ENCODE results near the gene CHID1. TPM values are rescaled to one million over a fixed set of nuclear protein-coding genes. Genes with fewer than 3 reads are reported as not detected.

The CHID1 gene
- total RNA-seq, 1 experiment from 2014 or later: 36.8 TPM

DNA sequence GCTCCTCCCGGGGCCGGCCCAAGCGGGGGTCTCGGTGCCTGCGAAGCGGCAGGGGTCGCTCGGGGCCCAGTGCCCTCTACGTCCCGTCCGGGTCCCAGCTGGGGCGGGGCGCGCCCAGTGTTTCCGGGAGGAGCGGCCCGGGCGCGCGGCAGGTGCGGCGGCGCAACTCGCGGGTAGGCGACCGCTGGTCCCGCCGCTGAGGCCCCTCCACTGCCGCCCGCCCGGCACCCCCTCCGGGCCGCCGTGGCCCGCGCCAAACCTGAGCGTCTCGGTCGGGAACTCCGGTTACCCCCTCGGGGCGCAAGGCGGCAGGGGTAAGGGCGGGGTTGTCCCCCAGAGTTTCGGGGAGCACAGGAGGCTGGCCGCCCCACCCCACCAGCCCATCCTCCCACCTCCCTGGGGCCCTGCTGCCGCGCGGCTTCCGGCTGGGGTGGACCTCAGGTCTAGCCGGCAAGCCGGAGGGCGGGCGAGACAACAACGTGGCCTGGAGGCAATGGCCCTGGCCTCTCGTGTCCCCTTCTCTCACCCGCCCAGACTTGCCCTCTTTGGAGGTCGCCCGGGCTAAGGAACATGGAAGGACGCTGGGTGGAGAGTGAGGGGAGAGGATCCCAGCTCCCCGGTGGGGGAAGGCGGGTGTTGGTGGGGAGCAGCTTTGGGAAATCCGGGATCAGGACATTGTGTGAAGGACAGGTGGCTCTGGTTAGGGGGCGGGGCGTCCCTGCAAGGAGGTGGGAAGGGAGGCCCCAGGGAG lies 83.3 kb downstream of the CHID1 start:
- DNase-seq (ENCODE audit: extremely low read depth, low read depth): no peak

DNA sequence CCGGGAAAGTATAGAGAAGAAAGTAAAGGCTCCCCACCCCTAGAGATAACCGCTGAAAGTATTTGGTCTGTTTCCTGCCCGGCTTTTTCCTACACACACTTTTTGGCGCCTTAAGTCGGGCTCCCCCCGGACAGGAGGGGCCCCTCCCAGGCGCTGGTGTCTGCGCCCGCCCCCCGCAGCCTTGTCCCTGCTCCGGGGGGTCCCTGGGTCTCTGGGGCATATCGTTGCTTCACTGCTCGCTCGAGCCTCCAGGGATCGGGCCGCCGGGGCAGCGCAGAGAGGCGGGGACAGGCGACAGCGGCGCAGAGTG lies 83.8 kb downstream of the CHID1 start:
- DNase-seq (ENCODE audit: extremely low read depth, low read depth): no peak

DNA sequence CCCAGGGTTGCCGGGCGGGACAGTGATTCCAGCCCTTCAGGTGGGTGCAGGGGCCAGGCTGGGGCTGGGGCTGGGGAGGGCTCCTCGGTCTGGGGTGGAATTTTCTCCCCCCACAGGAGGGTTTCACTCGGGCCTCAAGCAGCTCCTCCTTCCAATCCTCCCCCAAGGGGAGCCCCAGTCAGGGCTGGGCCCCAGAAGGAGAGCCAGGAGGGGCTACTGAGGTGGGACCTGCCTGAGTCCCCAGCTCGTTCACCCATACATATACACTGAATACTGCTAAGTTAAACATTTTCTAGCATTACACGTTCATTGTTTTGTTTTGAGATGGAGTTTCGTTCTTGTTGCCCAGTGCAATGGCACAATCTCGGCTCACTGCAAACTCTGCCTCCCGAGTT lies 84.4 kb downstream of the CHID1 start:
- DNase-seq (ENCODE audit: extremely low read depth, low read depth): no peak

DNA sequence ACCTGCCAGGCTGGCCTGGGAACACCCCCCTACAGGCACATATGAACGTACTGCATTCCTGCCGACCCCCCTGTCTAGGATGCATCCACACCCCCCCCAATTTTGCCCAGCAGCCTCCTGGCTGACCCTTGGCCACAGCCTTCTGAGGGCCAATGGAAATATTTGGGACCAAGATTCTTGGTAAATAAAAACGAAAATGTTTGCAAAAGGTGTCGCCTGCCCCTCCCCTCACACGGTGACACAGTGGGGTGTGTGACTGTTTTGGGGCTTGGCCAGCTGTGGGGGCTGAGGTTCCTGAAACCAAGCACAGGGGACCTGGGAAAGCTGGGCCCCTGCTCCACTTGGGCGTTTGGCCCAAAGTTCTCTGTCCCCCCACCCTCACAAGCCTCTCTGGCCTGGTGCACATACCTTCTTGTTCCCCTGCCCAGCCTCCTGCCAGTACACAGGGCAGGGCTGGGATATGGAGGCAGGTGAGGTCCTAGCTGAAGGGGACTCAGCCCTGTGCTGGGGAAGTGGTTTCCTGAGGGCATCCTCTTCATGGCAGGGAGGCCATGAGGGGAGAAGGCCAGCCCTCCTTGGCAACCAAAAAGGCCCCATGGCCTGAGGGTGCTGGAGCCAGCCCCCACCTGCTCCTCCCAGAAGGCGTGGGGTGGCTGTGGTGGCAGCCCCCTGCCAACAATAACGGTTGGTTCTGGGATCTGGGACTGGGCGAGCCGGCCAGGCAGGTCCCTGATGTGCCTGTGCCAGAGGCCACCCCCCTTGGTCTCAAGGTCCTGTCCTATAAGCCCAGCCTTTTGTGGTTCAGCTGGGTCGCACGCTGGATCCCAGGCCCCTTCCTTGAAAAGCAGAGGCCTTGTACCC lies 85.0 kb downstream of the CHID1 start:
- no peak for DNase-seq (ENCODE audit: extremely low read depth, low read depth)

DNA sequence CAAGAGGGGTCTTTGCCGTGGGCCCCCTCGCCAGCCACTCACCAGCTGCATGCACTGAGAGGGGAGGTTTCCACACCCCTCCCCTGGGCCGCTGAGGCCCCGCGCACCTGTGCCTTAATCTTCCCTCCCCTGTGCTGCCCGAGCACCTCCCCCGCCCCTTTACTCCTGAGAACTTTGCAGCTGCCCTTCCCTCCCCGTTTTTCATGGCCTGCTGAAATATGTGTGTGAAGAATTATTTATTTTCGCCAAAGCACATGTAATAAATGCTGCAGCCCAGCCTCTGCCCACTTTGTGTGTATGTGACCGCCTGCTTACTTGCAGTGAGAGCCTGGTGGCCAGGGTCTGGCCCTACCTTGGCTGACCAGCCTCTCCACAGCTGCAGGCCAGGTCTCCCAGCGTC lies 85.7 kb downstream of the CHID1 start:
- DNase-seq (ENCODE audit: extremely low read depth, low read depth): no peak

DNA sequence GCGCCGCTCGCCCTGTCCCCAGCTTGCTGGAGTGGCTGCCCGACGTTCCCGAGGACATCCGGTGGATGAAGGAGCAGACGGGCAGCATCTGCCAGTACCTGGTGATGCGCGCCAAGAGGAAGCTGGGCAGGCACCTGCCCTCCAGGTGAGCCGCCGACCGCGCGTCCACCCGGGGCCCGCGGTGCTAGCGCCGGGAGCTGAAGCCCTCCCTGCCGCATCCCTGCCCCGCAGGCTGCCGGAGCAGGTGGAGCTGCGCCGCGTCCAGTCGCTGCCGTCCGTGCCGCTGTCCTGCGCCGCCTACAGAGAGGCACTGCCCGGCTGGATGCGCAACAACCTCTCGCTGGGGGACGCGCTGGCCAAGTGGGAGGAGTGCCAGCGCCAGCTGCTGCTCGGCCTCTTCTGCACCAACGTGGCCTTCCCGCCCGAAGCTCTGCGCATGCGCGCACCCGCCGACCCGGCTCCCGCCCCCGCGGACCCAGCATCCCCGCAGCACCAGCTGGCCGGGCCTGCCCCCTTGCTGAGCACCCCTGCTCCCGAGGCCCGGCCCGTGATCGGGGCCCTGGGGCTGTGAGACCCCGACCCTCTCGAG lies 86.2 kb downstream of the CHID1 start:
- DNase-seq (ENCODE audit: extremely low read depth, low read depth): no peak

DNA sequence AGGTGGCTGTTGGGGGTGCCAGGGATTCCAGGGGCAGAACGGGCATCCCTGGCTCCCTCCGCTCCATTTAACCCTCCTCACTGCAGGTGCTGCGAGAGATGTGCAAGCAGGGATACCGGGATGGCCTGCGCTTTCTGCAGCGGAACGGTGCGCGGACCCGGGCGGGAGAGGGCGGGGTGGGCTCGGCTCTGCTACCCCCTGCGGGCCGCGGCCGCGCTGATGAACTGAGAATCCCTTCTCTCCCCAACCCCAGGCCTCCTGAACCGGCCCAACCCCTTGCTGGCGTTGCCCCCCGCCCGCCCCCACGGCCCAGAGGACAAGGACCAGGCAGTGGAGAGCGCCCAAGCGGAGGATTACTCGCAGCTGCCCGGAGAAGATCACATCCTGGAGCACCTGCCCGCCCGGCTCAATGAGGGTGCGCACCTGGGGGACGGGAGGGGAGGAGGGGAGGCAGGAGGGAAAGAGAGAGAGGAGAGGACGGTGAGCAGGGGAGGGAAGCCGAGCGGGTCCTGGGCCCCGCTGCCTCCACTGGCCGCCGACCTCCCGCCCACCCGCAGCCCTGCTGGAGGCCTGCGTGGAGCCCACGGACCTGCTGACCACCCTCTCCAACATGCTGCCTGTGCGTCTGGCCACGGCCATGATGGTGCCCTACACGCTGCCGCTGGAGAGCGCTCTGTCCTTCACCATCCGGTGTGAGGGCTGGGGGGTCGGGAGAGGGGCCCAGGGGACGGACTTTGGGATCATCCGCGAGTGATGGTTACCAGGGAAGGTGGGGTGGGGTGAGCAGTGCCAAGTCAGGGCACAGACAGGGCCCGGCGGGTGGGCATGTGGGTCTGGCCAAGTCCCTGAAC lies 86.9 kb downstream of the CHID1 start:
- no peak for DNase-seq (ENCODE audit: extremely low read depth, low read depth)

DNA sequence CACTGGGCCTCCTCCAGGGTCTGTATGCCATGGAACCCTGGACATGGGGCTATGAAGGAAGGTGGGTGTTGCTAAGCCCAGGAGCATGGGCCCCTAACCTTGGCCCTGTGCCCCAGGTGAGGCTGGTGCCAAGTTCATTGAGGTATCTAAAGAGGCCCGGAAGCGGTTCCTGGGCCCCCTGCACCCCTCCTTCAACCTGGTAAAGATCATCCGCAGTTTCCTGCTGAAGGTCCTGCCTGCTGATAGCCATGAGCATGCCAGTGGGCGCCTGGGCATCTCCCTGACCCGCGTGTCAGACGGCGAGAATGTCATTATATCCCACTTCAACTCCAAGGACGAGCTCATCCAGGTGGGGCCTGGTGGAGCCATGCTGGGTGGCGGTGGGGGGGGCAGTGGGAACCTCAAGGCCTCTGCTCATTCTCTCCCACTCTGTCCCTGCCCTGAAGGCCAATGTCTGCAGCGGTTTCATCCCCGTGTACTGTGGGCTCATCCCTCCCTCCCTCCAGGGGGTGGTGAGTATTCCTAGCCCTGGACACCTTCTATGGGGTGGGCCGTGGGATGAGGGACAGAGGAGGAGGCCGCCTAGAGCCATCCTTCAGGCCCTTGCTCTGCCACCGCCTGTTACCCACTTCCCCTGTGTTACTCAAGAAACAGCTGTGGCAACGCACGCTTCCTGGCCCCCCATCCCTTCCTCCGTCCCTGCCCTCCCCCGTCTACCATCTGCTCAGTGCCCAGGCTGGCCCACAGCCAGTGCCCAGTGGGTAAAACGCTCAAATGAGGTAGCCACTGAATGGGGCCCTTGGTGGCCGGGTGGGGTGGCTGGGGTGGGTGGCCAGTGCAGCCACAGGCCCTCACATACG lies 88.9 kb downstream of the CHID1 start:
- DNase-seq (ENCODE audit: extremely low read depth, low read depth): no peak

DNA sequence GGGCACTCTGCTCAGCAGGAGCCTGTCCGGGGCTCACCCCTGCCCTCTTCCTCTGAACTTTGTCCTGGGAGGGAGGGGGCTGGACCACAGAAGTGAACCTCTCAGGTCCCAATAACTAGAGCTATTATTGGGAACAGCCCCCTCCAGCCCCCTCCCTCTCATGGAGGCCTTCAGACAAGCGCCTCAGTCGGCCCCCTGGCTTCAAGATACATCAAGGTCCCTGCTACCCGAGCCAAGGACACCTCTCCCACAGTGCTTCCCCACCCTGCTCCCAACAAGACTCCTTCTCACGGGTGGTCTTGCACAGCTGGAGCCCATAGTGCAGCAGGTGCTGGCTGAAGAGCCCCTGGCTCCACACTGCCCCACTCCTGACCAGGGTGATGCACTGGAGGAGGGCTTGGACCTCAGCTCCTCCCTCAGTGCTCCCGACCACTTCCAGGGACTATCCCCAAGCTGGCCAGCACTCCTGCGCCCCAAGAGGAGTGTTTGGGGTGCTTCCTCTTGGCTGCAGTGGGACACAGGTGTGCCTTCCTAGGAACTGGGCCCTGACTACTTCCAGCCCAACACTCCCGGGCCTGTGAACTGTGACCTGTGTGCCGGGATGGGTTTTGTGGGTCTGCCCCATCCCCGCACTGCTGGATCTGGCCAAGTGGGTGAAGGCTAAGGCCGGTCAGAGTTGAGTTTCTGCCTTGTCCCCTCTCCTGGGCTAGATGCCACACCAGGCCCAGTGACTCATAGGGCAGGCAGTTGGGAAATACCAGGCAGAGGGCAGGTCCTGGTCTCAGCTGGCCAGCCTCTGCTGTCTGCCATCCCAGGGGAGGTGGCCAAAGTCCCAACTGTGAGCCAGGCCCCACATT lies 89.7 kb downstream of the CHID1 start:
- peak; percentile 67 for DNase-seq (ENCODE audit: extremely low read depth, low read depth)

DNA sequence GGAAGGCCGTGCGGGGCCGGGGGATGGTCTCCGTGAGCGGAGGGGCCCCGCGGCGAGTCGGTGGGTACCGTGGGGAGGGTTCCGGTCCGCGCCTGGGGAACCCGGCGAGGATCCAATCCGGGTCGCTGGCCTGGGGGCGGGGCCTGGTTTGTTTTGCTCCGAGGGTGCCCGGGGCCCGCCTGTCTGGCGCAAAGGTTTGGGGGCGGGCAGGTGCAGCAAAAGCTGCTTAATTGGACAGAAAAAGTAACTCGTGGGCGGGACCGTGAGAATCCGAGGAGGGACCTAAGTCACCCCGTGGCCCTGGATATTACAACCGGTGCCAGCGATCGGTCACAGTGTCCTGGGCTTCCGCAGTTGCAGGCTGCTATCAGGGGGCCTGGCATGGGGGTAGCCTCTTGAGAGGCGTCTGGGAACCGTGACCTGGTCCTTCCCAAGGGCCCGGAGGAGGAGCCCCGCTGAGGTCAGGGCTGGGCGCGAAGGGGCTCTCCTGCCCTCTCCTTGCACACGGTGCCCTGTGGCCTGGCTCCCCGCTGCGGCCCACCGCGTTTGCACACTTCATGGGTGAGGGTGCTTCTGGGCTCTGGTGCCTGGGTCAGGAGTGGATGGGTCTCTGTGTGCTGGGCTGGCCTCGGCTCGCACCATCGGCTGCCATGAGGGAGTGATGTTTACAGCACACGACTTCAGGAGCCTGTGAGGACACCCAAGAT lies 90.5 kb downstream of the CHID1 start:
- DNase-seq (ENCODE audit: extremely low read depth, low read depth): no peak

DNA sequence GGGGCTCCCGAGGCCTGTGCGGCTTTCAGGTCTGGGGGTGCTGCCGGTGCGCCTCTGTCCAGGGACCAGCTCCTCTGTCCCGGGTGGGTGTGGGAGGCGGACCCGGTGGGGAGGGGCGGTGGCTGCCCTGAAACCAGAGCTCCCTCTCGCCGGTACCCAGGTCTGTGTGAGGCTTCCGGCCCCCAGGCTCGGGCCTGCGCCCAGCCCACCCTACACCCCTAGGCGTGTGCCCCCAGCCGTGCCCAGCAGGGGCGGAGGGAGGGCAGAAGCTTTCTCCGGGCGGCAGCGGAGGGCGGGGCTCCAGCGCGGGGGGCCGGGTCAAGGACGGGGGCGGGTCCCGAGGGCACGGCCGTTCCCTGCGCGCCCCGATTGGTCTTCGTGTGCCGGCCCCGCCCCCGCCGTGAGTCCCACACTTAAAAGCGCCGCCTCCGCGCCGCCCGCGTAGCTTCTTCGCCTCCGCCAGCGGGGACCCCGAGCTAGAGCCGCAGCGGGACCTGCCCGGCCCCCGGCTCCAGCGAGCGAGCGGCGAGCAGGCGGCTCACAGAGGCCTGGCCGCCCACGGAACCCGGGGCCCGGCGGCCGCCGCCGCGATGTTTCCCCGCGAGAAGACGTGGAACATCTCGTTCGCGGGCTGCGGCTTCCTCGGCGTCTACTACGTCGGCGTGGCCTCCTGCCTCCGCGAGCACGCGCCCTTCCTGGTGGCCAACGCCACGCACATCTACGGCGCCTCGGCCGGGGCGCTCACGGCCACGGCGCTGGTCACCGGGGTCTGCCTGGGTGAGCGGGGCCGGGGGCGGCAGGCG lies 91.3 kb downstream of the CHID1 start:
- peak; percentile 76 for DNase-seq (ENCODE audit: extremely low read depth, low read depth)

DNA sequence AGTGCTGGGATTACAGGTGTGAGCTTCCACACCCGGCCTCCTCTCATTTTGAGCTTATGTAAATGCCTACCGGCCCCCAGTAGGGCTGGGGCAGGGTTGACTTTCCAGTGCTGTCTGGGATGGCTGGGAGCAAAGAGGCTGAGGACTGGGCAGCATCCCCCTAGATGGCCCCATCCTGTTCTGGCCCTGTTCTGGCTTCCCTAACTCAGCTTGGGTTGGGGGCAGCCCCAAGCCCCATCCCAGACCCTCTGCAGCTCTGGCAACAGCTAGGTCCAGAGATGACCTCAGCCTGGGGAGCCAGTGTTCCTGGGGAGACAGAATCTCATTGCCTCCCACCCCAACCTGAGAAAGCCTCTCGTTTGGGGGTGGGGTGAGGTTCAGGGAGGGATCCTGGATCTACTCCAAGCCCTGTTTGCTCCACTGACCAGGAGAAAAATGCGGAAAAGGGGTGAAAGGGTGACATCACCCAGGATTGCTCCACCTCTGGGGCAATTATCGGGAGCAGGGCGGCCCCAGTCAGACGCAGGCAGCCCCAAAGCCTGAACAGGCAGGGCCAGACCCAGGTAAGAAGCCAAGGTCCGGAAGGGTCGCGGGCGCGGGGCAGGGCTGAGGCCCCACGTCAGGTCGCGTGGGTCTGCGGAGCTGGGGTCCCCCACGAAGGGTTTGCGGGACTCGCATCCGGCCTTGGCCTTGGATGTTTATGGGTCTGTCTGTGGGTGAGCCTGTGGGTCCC lies 92.0 kb downstream of the CHID1 start, which contains the start of gene PNPLA2:
Gene PNPLA2 (plus strand): TSS at position 519 of the 733 bp plus-strand sequence. CDS start 805 bp downstream, outside the sequence.
- no peak for DNase-seq (ENCODE audit: extremely low read depth, low read depth)

Small RNAs within 50 kb of the gene (small RNA-seq; reads per million reads assigned to genes)
- 0 reads per million in 2 experiments for gene RNU6-1025P

Other genes starting within 250 kb of the CHID1 start
- 30.3 and 32.3 TPM in 2 replicates for gene DEAF1, start 215.6 kb downstream of the CHID1 start, total RNA-seq (2014; rRNA removed; shearing (Covaris generic))
- gene TMEM80, start 215.0 kb downstream of the CHID1 start, total RNA-seq (2014; rRNA removed; shearing (Covaris generic)): 6.9 and 8.9 TPM in 2 replicates
- 12.8 and 13.9 TPM in 2 replicates for gene EPS8L2, start 204.6 kb downstream of the CHID1 start, total RNA-seq (2014; rRNA removed; shearing (Covaris generic))
- 383 and 408 TPM in 2 replicates for gene TALDO1, start 163.3 kb downstream of the CHID1 start, total RNA-seq (2014; rRNA removed; shearing (Covaris generic))
- gene GATD1, start 133.3 kb downstream of the CHID1 start, total RNA-seq (2014; rRNA removed; shearing (Covaris generic)): 21.6 and 23.0 TPM in 2 replicates
- not detected in 2 replicates for gene CEND1, start 120.7 kb downstream of the CHID1 start, total RNA-seq (2014; rRNA removed; shearing (Covaris generic))
- 16.2 and 20.8 TPM in 2 replicates for gene SLC25A22, start 112.5 kb downstream of the CHID1 start, total RNA-seq (2014; rRNA removed; shearing (Covaris generic))
- gene PIDD1, start 105.6 kb downstream of the CHID1 start, total RNA-seq (2014; rRNA removed; shearing (Covaris generic)): 3.1 and 3.6 TPM in 2 replicates
- 1,205 and 1,442 TPM in 2 replicates for gene RPLP2, start 100.8 kb downstream of the CHID1 start, total RNA-seq (2014; rRNA removed; shearing (Covaris generic))
- 15.0 and 15.7 TPM in 2 replicates for gene PNPLA2, start 91.9 kb downstream of the CHID1 start, total RNA-seq (2014; rRNA removed; shearing (Covaris generic))
- 5.0 and 5.5 TPM in 2 replicates for gene CRACR2B, start 82.9 kb downstream of the CHID1 start, total RNA-seq (2014; rRNA removed; shearing (Covaris generic))
- gene CD151, start 77.9 kb downstream of the CHID1 start, total RNA-seq (2014; rRNA removed; shearing (Covaris generic)): 292 and 302 TPM in 2 replicates
- 143 and 174 TPM in 2 replicates for gene POLR2L, start 68.3 kb downstream of the CHID1 start, total RNA-seq (2014; rRNA removed; shearing (Covaris generic))
- 131 and 169 TPM in 2 replicates for gene TSPAN4, start 68.0 kb downstream of the CHID1 start, total RNA-seq (2014; rRNA removed; shearing (Covaris generic))
- 25.1 and 35.9 TPM in 2 replicates for gene AP2A2, start 15.1 kb upstream of the CHID1 start, total RNA-seq (2014; rRNA removed; shearing (Covaris generic))
- not detected in 2 replicates for gene MUC6, start 125.9 kb upstream of the CHID1 start, total RNA-seq (2014; rRNA removed; shearing (Covaris generic))
- gene MUC2, start 164.1 kb upstream of the CHID1 start, total RNA-seq (2014; rRNA removed; shearing (Covaris generic)): not detected in 2 replicates
- gene MUC5AC, start 247.1 kb upstream of the CHID1 start, total RNA-seq (2014; rRNA removed; shearing (Covaris generic)): under 0.01 TPM in 1 of 2 replicates, not detected in the other